ENCODE results near the gene BCAM.
"Not testable (repeated sequence)": the region's sequence is repeated elsewhere in the genome, so short reads cannot be mapped to it uniquely, and the experiment has no call there.

Gene BCAM

DNA sequence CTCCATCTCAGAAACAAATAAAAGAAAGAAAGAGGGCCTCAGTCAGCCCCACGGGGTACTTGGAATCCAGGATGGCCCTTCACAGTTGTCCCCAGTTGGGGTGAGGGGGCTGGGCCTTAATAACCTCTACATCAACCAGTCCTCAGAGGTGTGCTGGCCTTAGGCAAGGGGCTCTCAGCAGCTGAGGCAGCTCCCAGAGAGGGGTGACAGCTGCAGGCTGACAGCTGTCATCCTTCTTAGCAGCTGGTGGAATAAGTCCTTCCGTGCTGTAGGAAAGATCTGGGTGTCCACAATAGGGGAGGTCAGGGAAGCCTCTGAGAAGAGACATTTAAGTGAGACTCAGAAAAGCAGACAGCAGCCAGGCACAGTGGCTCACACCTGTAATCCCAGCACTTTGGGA lies 7.4 kb downstream of the BCAM start:
- DNase-seq (ENCODE audit: low read depth in 2 of 2), result no peak

DNA sequence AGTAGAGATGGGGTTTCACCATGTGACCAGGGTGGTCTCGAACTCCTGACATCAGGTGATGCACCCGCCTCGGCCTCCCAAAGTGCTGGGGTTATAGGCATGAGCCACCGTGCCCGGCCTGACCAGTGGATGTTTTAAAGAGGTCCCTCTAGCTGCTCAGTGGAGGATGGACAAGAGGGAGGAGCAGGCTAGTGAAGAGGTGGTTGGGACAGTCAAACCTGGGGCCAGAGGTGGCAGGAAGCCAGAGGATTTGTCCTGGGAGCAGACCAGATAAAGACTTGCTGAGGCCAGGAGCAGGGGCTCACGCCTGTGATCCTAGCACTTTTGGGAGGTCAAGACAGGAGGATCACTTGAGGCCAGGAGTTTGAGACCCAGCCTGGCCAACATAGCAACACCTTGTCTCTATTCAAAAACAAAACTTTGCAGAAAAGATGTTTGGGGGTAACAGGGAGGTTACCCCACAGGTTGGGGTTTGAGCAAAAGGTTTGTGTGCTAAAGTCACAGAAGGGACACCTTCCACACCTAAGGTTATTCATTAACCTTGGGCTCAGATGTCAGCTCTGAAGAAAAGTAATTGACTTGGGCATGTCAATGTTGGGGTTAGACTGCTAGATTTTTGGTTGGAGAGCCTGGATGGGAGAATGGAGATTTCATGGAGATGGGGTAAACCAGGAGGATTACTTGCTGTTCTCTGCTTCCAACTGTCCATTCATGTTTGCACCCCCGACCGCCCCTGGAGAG lies 9.0 kb downstream of the BCAM start:
- no peak for DNase-seq (ENCODE audit: low read depth in 2 of 2)

DNA sequence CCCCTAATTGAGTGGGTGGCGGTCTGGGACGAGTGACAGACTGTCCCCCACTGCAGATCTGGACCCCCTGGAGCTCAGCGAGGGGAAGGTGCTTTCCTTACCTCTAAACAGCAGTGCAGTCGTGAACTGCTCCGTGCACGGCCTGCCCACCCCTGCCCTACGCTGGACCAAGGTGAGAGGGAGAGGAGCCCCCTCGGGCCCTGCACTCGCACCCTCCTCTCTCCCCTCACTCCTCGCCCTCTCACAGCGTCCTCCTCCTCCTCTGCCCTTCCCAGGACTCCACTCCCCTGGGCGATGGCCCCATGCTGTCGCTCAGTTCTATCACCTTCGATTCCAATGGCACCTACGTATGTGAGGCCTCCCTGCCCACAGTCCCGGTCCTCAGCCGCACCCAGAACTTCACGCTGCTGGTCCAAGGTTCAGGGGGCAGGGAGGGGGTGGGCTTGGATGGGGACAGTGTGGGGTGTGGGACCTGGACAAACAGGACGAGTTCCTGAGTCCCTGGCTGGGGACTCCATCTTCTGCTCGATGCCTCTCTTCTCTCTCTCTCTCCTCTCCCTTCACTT lies 9.6 kb downstream of the BCAM start:
- no peak for DNase-seq (ENCODE audit: low read depth in 2 of 2)

DNA sequence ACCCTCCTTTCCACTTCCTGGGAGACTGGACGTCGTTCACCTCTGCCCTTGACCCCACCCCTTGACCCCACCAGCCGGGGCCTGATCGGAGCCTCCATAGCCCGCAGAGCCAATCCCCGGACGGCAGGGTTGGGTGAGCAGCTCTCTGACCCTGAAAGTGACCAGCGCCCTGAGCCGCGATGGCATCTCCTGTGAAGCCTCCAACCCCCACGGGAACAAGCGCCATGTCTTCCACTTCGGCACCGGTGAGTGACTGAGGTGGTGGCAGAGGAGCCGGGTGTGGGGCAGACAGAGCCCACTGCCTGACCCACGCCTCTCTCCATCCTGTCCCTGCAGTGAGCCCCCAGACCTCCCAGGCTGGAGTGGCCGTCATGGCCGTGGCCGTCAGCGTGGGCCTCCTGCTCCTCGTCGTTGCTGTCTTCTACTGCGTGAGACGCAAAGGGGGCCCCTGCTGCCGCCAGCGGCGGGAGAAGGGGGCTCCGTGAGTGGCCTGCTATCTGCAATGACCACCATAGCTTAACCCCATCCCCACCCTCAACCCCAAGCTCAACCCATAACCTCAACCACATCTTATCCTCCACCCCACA lies 10.4 kb downstream of the BCAM start:
- no peak for DNase-seq (ENCODE audit: low read depth in 2 of 2)

DNA sequence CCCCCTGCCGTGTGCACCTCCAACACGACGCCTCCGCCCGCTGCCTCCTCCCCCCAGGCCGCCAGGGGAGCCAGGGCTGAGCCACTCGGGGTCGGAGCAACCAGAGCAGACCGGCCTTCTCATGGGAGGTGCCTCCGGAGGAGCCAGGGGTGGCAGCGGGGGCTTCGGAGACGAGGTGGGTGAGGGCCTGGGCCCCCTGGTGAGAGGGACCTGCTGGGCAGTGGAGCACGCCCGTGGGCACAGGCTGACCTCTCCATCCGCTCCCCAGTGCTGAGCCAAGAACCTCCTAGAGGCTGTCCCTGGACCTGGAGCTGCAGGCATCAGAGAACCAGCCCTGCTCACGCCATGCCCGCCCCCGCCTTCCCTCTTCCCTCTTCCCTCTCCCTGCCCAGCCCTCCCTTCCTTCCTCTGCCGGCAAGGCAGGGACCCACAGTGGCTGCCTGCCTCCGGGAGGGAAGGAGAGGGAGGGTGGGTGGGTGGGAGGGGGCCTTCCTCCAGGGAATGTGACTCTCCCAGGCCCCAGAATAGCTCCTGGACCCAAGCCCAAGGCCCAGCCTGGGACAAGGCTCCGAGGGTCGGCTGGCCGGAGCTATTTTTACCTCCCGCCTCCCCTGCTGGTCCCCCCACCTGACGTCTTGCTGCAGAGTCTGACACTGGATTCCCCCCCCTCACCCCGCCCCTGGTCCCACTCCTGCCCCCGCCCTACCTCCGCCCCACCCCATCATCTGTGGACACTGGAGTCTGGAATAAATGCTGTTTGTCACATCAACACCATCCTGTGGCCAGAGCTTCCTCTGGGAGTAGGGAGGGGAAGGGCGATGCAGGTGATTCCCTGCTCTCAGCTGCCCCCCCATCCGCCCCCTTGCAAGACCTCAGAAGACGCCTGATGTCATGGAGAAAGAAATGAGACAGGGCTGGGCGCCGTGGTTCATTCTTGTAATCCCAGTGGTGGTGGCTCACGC lies 12.0 kb downstream of the BCAM start:
- DNase-seq (ENCODE audit: low read depth in 2 of 2), result no peak

DNA sequence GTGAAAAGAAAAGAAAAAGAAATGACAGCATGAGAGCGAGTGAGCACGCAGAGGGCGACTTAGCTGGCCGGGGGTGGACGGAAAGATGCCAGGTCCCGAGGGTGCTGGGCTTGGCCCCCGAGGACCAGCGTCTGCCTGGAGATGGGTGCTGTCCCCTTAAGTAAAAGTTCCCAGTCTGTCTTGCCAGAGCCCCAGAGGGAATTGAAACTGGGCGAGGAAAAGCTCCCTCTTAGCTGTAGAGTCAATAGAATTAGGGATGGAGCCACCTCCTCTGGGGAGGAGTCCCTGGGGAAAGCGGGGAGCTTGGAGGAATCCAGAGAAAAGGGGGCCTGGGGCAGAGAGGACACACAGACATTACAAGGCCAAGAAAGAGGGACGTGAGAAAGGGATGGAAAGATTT lies 13.3 kb downstream of the BCAM start:
- no peak for DNase-seq (ENCODE audit: low read depth in 2 of 2)

DNA sequence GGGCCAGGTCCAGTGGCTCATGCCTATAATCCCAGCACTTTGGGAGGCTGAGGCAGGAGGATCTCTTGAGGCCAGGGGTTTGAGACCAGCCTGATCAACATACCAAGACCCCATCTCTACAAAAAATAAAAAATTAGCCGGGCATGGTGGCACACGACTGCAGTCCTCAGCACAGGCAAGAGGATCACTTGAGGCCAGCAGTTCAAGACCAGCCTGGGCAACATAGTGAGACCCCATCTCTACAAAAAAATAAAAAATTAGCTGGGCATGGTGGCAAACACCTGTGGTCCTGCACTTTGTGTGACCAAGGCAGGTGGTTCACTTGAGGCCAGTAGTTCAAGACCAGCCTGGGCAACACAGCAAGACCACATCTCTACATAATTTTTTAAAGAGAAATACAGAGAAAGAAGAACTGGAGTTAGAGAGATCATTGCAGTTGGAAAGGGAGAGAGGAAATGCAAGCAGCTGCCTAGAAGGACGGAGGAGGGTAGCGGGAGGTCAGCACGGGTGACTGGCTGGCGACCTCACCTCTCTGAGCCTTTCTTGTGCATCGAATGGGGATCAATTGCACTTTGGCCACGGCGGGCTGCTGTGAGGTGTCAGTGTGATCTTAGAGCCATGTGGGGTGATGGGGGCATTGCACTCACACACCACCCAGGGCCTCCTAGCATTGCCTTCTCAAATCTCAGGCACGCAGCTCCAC lies 13.9 kb downstream of the BCAM start:
- DNase-seq (ENCODE audit: low read depth in 2 of 2), result no peak

DNA sequence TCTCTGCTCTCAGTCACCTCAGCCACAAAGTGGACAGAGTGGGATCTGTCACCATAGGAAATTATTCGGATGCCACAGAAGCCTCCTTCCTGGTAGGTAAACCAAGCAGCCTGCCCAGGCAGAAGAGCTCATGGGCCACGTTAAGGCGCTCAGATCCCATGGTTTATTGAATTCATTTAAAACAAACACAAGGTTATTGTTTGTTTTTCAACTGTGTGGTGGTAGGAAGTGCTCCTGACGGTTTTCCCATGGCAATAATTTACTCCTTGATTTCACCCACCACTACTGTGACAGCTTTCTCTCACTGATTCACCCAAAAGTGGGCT lies 14.4 kb downstream of the BCAM start:
- no peak for DNase-seq (ENCODE audit: low read depth in 2 of 2)

DNA sequence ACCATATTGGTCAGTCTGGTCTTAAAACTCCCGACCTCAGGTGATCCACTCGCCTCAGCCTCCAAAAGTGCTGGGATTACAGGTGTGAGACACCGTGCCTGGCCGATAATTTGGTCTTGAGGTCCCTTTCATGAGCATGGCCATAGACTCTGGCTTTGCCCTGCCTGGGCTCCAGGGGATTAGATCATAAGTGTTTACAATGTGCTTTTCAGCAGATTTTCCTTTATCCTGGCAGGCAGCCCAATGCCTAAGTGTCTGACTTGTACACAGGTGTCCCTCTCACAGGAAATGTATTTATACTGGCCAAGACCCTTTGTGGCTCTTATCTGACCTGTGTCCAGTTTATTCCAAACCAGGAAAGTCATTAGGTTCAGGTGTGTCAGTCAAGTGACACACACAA lies 15.9 kb downstream of the BCAM start:
- DNase-seq (ENCODE audit: low read depth in 2 of 2), result no peak

DNA sequence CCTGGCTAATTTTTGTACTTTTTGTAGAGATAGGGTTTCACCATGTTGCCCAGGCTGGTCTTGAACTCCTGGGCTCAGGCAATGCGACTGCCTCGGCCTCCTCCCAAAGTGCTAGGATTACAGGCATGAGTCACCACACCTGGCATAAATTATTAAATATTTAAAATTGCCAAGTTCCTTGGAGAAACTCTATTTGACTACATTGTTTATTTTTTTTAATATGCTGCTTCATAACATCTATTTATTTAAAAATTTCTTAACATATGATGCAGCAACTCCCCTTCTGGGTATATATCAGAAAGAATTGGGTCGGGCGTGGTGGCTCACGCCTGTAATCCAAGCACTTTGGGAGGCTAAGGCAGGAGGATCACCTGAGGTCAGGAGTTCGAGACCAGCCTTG lies 24.0 kb downstream of the BCAM start:
- not testable (repeated sequence) for DNase-seq (ENCODE audit: low read depth in 2 of 2)

DNA sequence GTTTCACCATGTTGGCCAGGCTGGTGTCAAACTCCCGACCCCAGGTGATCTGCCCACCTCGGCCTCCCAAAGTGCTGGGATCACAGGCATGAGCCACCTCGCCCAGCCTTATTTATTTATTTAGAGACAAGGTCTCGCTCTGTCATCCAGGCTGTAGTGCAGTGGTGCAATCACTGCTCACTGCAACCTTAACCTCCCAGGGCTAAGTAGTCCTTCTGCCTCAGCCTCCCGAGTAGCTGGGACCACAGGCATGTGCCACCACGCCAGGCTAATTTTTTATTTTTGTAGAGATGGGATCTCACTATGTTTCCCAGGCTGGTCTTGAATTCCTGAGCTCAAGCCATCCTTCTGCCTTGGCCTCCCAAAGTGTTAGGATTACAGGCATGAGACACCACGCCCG lies 25.5 kb downstream of the BCAM start:
- not testable (repeated sequence) for DNase-seq (ENCODE audit: low read depth in 2 of 2)

DNA sequence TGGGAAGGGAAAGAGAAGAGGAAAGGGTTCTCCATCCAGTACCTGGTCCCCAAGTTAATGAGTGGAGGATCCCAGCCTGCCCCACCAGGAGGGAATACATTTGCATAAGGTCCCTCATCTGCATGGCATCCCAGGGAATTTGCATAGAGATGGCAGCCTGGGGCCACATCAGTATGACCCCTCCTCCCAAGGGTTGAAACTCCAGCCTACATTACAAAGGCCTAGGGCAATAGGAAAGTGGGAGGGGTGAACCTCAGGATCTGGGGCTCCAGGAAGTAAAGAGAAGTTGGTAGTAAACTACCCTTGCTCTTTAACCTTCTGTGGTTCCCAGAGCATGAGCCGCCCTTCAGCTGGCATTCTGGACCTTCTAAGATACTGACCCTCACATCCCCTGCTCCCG lies 30.4 kb downstream of the BCAM start:
- DNase-seq (ENCODE audit: low read depth in 2 of 2), result no peak

DNA sequence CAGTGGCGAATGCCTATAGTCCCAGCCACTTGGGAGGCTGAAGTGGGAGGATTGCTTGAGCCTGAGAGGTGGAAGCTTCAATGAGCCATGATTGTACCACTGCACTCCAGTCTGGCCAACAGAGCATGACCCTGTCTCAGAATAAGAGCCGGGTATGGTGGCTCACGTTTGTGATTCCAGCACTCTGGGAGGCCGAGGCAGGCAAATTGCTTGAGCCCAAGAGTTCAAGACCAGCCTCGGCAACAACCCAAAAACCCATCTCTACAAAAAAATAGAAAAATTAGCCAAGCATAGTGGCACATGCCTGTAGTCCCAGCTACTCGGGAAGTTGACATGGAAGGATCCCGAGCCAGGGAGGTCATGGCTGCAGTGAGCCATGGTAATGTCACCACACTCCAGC lies 31.9 kb downstream of the BCAM start:
- DNase-seq (ENCODE audit: low read depth in 2 of 2), result no peak

DNA sequence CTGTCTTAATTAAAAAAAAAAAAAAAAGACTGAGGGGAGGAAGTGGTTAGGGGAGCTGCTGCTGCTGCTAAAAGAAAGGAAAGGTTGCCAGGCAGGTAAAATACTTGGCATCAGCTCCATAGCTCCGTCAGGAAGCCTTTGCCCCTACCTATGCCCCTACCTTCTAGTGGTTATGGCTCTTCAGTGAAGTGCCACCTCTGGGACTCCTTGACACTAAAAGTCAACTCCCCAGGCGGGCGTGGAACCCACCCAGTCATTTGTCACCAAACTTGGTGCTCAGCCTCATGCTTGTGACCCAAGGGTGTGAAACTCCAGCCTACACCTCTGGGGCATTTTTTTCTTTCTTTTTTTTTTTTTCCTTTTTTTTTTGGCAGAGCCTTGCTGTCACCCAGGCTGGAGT lies 32.3 kb downstream of the BCAM start:
- DNase-seq (ENCODE audit: low read depth in 2 of 2), result no peak

DNA sequence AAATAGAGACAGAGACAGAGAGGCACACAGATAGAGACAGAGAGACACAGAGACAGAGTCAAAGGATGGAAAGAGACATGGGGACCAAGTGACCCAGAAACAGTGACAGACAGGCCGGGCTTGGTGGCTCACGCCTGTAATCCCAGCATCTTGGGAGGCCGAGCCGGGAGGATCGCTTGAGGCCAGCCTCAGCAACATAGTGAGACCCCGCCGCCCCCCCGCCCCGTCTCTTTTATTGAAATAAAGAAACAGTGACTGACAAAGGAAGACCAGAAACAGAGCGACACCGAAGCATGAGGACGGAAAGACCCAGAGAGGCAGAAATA lies 36.3 kb downstream of the BCAM start:
- DNase-seq (ENCODE audit: low read depth in 2 of 2), result no peak

DNA sequence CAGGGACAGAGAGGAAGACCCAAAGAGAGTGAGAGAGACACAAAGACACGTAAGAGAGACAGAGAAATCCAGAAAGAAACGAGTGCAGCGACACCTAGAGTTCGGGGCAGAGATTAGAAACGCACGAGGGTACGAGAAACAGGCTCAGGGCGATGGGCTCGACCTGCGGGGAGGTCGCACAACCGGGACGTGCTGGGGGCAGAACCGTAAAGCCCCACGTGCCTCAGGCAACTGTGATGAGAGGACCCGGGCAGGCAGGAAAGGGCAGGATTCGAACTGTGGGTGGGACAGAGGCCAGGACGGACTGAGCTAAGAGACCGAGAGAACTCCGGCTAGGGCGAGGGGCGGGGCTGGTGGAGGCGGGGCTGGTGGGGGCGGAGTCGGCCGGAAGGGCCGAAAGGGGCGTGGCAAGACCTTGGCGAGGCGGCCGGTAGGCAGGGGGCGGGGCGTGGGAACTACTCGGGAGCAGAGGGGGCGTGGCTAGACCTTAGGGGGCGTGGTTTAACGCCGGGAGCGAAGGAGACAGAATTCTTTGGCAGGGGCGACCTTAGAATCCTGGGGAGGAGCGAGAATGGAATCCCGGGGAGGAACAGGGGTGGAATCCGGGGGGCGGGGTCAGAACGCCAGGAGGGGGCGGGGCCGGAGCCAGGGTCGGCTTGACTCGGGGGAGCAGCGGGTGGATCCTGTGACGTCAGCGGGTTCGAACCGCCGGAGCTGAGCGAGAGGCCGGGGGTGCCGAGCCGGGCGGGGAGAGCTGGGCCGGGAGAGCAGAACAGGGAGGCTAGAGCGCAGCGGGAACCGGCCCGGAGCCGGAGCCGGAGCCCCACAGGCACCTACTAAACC lies 36.9 kb downstream of the BCAM start, which contains the start of gene NECTIN2:
NECTIN2 (plus strand) TSS at position 686 of the 843 bp plus-strand sequence. CDS start 229 bp downstream, outside the sequence.
- DNase-seq (ENCODE audit: low read depth in 2 of 2), result peak; percentile 97

DNA sequence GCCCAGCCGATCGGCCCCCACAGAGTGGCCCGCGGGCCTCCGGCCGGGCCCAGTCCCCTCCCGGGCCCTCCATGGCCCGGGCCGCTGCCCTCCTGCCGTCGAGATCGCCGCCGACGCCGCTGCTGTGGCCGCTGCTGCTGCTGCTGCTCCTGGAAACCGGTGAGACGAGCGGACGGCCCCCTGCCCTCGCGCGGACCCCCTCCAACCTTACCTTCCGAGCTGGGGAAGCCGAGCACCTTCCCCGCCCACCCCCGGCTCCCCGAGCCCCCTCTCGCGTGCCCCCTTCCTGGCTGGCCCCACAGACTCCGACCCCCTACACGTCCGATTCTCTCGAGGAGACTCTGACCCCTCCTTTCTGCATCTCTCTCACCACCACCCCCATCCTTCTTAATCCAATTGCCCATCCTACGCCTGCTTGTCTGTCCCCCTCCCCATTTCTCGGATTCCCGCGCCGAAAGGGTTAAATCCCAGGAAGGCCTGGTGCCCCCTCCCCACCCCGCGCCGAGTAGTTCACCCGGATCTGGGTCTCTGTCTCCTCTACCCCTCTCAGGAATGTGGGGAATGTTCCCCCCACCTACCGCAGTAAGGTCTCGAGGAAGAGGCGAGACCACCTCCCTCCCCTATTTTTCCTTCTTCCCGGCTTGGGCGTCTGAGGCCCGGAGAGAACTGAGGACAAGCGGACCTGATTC lies 37.7 kb downstream of the BCAM start:
- DNase-seq (ENCODE audit: low read depth in 2 of 2), result peak in 1 of 2 experiments; percentile 26

DNA sequence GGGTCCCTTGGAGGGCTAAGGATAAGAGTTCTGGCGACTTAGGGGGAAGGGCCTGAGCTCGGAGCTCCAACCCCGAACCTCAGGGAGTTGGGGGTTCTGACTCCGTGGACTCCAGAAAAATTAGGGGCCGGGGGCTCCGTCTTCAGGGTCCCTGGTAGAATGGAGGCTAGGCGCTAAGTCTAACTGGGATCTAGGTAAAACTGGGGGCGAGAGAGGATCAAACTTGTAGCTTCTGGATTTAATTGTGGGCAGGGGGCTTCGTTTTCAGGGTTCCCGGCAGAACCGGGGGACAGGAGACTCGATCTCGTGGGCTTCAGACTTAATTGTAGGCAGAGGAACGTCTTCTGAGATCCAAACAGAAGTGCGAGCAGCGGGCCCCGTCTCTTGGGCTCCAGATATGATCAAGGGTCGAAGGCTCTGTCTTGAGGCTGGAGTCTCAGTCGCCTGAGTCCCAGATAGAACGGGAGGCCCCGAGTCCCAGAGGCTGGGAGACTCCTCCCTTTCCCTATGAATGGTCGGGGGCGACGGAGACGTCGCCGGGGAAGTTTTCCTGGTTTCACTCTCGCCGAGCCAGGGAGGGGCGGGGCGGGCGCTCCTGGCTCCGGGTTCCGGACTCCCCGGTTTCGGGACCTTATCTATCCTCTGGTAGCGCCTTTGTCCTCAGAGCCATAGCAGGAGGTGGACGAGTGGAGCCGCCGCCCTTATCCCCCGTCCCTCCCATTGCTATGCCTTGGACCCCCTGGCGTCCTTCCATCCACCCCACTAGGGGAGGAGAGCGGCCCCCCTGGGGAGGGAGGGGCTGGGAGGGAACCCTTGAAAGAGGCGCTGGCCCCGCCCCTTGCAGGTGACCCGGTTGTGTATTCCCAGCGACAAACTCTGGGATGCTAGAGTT lies 38.5 kb downstream of the BCAM start:
- DNase-seq (ENCODE audit: low read depth in 2 of 2), result no peak

All from fibroblast of skin of left quadriceps (primary cell).